ENCODE measurements around the gene RNF126. TPM values are rescaled to one million over a fixed set of nuclear protein-coding genes. Genes with fewer than 3 reads are reported as not detected.
"Not testable (repeated sequence)": the region's sequence is repeated elsewhere in the genome, so short reads cannot be mapped to it uniquely, and the experiment has no call there.

RNF126 gene
- total and polyA plus RNA-seq, 8 donors: 21.1 to 240 (median 35.0) TPM

DNA sequence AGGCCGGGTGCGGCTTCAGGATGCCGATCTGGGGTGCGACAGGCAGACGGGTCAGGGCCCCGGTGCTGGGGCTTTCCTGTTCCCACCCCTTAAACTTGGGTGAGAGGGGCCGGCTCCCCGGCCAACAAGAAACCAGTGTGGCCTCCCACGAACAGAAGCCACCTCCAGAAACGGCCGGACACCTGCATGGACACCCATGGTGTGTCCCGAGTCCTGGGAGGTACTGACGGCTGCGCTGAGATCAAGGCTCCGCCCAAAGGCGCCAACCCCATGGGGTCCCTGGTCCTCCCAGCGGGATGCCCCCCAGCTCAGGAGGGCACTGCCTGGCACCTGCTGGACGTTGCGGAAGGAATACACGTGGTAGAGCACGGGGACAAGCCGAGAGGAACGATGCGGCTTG lies 41.2 kb downstream of the RNF126 start:
- no peak for DNase-seq
- H3K27me3 ChIP-seq: peaks cover 0 to 6% (median 1%) of the 10 kb centered on the region in 3 donors
- 90 to 99% (median 93%) methylated on average over 18 to 24 of the region's 24 CpGs for WGBS, 5 donors
- no peaks in the 10 kb centered on the region for H3K9me3 ChIP-seq
- TF ChIP-seq, protein P1, sequence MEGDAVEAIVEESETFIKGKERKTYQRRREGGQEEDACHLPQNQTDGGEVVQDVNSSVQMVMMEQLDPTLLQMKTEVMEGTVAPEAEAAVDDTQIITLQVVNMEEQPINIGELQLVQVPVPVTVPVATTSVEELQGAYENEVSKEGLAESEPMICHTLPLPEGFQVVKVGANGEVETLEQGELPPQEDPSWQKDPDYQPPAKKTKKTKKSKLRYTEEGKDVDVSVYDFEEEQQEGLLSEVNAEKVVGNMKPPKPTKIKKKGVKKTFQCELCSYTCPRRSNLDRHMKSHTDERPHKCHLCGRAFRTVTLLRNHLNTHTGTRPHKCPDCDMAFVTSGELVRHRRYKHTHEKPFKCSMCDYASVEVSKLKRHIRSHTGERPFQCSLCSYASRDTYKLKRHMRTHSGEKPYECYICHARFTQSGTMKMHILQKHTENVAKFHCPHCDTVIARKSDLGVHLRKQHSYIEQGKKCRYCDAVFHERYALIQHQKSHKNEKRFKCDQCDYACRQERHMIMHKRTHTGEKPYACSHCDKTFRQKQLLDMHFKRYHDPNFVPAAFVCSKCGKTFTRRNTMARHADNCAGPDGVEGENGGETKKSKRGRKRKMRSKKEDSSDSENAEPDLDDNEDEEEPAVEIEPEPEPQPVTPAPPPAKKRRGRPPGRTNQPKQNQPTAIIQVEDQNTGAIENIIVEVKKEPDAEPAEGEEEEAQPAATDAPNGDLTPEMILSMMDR (IDR thresholded peaks at IDR 0.05): no peak
- TF ChIP-seq POLR2A (IDR thresholded peaks at IDR 0.05) (no peak), EP300 (IDR thresholded peaks at IDR 0.05) (no peak), POLR2AphosphoS5 (IDR thresholded peaks at IDR 0.05) (no peak)
- intact Hi-C loops (cut with DNase I; ENCODE audit: low total_unique reads): no loop called here
- H3K36me3 ChIP-seq: peaks cover 47 to 99% (median 97%) of the 10 kb centered on the region in 4 donors
- peaks cover 0 to 6% (median 1%) of the 10 kb centered on the region in 4 donors for H3K4me1 ChIP-seq
- no peak overlapping the region for H3K4me3 ChIP-seq
- H3K27ac ChIP-seq: no peak overlapping the region

GRCh38 chr19:621191-621590 lies 41.8 kb downstream of the RNF126 start:
- H3K27ac ChIP-seq; H3K9me3 ChIP-seq; DNase-seq; H3K4me3 ChIP-seq; intact Hi-C loops (cut with DNase I; ENCODE audit: low total_unique reads): not testable (repeated sequence)
- Histone ChIP-seq H3K36me3 (peaks cover 48 to 96% (median 95%) of the 10 kb centered on the region in 4 donors), H3K4me1 (peaks cover 0 to 12% (median 7%) of the 10 kb centered on the region in 4 donors), H3K27me3 (peaks cover 0 to 12% (median 7%) of the 10 kb centered on the region in 3 donors)
- 95 to 97% (median 96%) methylated on average over 29 to 48 of the region's 48 CpGs for WGBS, 5 donors

- WGBS, 5 donors: 94 to 96% (median 94%) methylated on average over 36 to 51 of the region's 51 CpGs
- H3K36me3 ChIP-seq: peaks cover 47 to 87% (median 86%) of the 10 kb centered on the region in 4 donors
- peaks cover 0 to 16% (median 9%) of the 10 kb centered on the region in 4 donors for H3K4me1 ChIP-seq
- TF ChIP-seq POLR2AphosphoS5 (IDR thresholded peaks at IDR 0.05): no peak
- no peak for DNase-seq
- peaks cover 0 to 18% (median 7%) of the 10 kb centered on the region in 3 donors for H3K27me3 ChIP-seq
- no peak overlapping the region for H3K4me3 ChIP-seq
- intact Hi-C loops (cut with DNase I; ENCODE audit: low total_unique reads): no loop called here
- no peak overlapping the region for H3K27ac ChIP-seq
- H3K9me3 ChIP-seq: no peaks in the 10 kb centered on the region
Measured at GRCh38 chr19:620166-620862, 42.7 kb downstream of the RNF126 start.

DNA sequence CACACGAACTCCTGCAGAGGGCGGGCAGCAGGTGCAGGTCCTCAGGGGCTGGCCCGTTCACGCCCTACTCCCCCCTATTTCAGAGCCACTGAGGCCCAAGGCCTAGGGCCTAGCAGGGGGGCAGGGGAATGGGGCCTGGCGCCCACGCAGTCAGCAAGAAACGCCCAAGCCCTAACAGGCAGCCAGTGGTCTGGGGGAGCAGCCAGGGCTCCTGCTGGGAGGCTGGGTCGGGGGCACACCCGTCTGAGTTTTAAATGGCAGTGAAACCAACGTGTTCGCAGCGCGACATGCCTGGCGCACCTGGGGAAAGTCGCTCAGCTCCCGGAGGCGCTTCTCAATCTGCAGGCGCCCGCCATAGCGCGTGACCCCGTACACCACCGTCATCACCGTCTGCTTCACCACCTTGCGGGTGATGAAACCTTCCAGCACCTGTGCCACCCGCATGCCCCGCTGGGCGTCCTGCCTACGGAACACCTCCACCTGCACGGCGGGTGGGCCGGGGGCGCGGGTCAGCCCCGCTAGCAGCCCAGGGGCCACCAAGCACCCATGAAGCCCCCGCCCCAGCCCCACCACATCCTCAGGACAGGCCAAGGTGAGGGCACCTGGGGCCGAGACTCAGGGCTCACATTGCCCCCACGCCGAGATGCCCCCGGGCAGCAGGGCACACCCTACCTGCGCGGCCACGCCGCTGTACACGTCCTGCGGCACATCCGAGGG lies 43.6 kb downstream of the RNF126 start:
- TF ChIP-seq POLR2A (IDR thresholded peaks at IDR 0.05) (no peak), POLR2AphosphoS5 (IDR thresholded peaks at IDR 0.05) (no peak), EP300 (IDR thresholded peaks at IDR 0.05) (no peak)
- TF ChIP-seq, protein P1 (IDR thresholded peaks at IDR 0.05): no peak
- peaks cover 0 to 16% (median 9%) of the 10 kb centered on the region in 4 donors for H3K4me1 ChIP-seq
- 89 to 96% (median 95%) methylated on average over 23 to 47 of the region's 47 CpGs for WGBS, 5 donors
- no peaks in the 10 kb centered on the region for H3K9me3 ChIP-seq
- intact Hi-C loops (cut with DNase I; ENCODE audit: low total_unique reads): no loop called here
- H3K27ac ChIP-seq: no peak overlapping the region
- H3K36me3 ChIP-seq: peaks cover 40 to 79% (median 78%) of the 10 kb centered on the region in 4 donors
- H3K27me3 ChIP-seq: peaks cover 0 to 21% (median 7%) of the 10 kb centered on the region in 3 donors
- H3K4me3 ChIP-seq: no peak overlapping the region
- no peak for DNase-seq

DNA sequence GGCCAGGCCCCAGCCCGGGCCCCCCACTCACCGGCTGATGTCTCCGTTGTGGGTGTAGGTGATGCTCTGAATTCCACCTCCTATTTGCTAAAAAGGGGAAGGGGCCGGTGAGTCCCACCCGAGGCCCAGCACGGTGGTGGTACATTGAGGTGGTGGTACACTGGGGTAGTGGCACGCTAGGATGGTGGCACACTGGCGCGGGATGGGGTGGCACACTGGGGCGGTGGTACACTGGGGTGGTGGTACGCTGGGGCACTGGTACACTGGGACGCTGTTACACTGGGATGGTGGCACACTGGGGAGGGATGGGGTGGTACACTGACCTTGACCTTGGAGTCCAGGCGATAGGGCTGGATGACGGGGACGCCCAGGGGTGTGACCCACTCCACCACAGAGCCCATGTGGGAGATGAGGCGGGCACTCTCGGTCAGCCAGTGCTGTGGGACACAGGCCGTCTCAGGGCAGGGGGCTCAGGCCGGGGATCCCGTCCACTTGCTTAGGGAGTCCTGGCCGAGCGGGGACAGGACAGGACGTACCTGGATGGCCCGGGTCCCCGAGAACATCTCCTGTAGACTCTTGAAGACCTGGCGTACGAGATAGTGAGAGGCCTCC lies 44.2 kb downstream of the RNF126 start:
- Histone ChIP-seq H3K27me3 (peaks cover 0 to 25% (median 7%) of the 10 kb centered on the region in 3 donors), H3K27ac (no peak overlapping the region), H3K4me3 (no peak overlapping the region), H3K4me1 (peaks cover 0 to 16% (median 9%) of the 10 kb centered on the region in 4 donors), H3K9me3 (no peaks in the 10 kb centered on the region), H3K36me3 (peaks cover 40 to 72% (median 71%) of the 10 kb centered on the region in 4 donors)
- WGBS, 5 donors: 94 to 97% (median 95%) methylated on average over 17 to 27 of the region's 27 CpGs
- DNase-seq: no peak
- TF ChIP-seq EP300 (IDR thresholded peaks at IDR 0.05) (no peak), POLR2AphosphoS5 (IDR thresholded peaks at IDR 0.05) (no peak), POLR2A (IDR thresholded peaks at IDR 0.05) (no peak)
- TF ChIP-seq, protein P1 (IDR thresholded peaks at IDR 0.05): no peak
- intact Hi-C loops (cut with DNase I; ENCODE audit: low total_unique reads): no loop called here
